Liver (tissue), 9 donors: ENCODE data around the gene ALDH1A2. TPM values are rescaled to one million over a fixed set of nuclear protein-coding genes. Genes with fewer than 3 reads are reported as not detected.

Experiments
- DNase-seq: peaks from one replicate; pipeline ENCODE4 v3.0.0-alpha.2; 2017; ENCODE audit warnings: low spot score
- H3K27ac ChIP-seq, 2 donors: one replicate each; pipeline ENCODE4 v1.7.0; 2013; ENCODE audit warnings: inconsistent platforms in 2 of 2, low read length in 2 of 2, control low read depth in 1 of 2, low read depth in 1 of 2, mild to moderate bottlenecking in 1 of 2
- H3K27me3 ChIP-seq, 4 donors: one replicate each; pipeline versions ENCODE4 v1.6.1 to v1.7.0; 2013; ENCODE audit warnings: low read length in 3 of 4, inconsistent platforms in 1 of 4, mild to moderate bottlenecking in 1 of 4, moderate library complexity in 1 of 4; ENCODE audit not compliant: control insufficient read depth in 4 of 4, insufficient read depth in 4 of 4
- H3K36me3 ChIP-seq, 4 donors: one replicate each; pipeline versions ENCODE4 v1.6.1 to v1.7.0; 2013; ENCODE audit warnings: low read length in 3 of 4, mild to moderate bottlenecking in 3 of 4, low read depth in 1 of 4, moderate library complexity in 1 of 4; ENCODE audit not compliant: control insufficient read depth in 4 of 4, insufficient read depth in 3 of 4
- H3K4me1 ChIP-seq, 4 donors: one replicate each; pipeline versions ENCODE4 v1.6.1 to v1.7.0; 2013; ENCODE audit warnings: low read length in 3 of 4, mild to moderate bottlenecking in 3 of 4, moderate library complexity in 1 of 4; ENCODE audit not compliant: control insufficient read depth in 4 of 4, insufficient read depth in 4 of 4
- H3K4me3 ChIP-seq, 3 donors: one replicate each; pipeline versions ENCODE4 v1.6.1 to v1.7.0; 2013; ENCODE audit warnings: low read length in 3 of 3, control low read depth in 1 of 3, low read depth in 1 of 3, mild to moderate bottlenecking in 1 of 3
- H3K9ac ChIP-seq, 2 donors: one replicate each; pipeline ENCODE4 v1.7.0; 2013; ENCODE audit warnings: low read length in 2 of 2, mild to moderate bottlenecking in 2 of 2, moderate library complexity in 2 of 2, control low read depth in 1 of 2, low read depth in 1 of 2
- H3K9me3 ChIP-seq, 4 donors: one replicate each; pipeline versions ENCODE4 v1.6.1 to v1.7.0; 2013; ENCODE audit warnings: low read length in 3 of 4; ENCODE audit not compliant: control insufficient read depth in 4 of 4
- EGR1 ChIP-seq, 2 donors: IDR thresholded peaks; 2 replicates each; pipeline ENCODE4 v1.6.1; 2016 to 2018; ENCODE audit warnings: antibody characterized with exemption in 2 of 2, low read depth in 2 of 2
- FOXA1 ChIP-seq: IDR thresholded peaks from 2 replicates; pipeline ENCODE4 v1.6.1; 2016; ENCODE audit warnings: antibody characterized with exemption
- FOXA2 ChIP-seq: IDR thresholded peaks from 2 replicates; pipeline ENCODE4 v1.6.1; 2016; ENCODE audit warnings: antibody characterized with exemption
- GABPA ChIP-seq, 2 donors: IDR thresholded peaks in 1 of 2; conservative IDR thresholded peaks in 1 of 2; 2 replicates each; pipeline ENCODE4 v1.6.1; 2016; ENCODE audit warnings: antibody characterized with exemption in 2 of 2, mild to moderate bottlenecking in 1 of 2, moderate library complexity in 1 of 2
- HNF4A ChIP-seq, 2 donors: conservative IDR thresholded peaks; 2 replicates each; pipeline ENCODE4 v1.6.1; 2016; ENCODE audit warnings: antibody characterized with exemption in 2 of 2, mild to moderate bottlenecking in 2 of 2
- HNF4G ChIP-seq: IDR thresholded peaks from 2 replicates; pipeline ENCODE4 v1.6.1; 2016; ENCODE audit warnings: antibody characterized with exemption
- JUND ChIP-seq, 2 donors: IDR thresholded peaks; 2 replicates each; pipeline ENCODE4 v1.6.1; 2016; ENCODE audit warnings: antibody characterized with exemption in 2 of 2
- MAX ChIP-seq: IDR thresholded peaks from 2 replicates; pipeline ENCODE4 v1.6.1; 2016; ENCODE audit warnings: antibody characterized with exemption
- NR2F2 ChIP-seq: IDR thresholded peaks from 2 replicates; pipeline ENCODE4 v1.6.1; 2016; ENCODE audit warnings: antibody characterized with exemption
- REST ChIP-seq: IDR thresholded peaks from 2 replicates; pipeline ENCODE4 v1.6.1; 2016; ENCODE audit warnings: antibody characterized with exemption, mild to moderate bottlenecking
- RXRA ChIP-seq, 2 donors: IDR thresholded peaks; 2 replicates each; pipeline ENCODE4 v1.6.1; 2017 to 2018; ENCODE audit warnings: antibody characterized with exemption in 2 of 2, mild to moderate bottlenecking in 1 of 2
- SP1 ChIP-seq: IDR thresholded peaks from 2 replicates; pipeline ENCODE4 v1.6.1; 2018; ENCODE audit warnings: antibody characterized with exemption, mild to moderate bottlenecking
- TAF1 ChIP-seq: conservative IDR thresholded peaks from 2 replicates; pipeline ENCODE4 v1.6.1; 2016; ENCODE audit warnings: antibody characterized with exemption, mild to moderate bottlenecking
- WGBS: extraction: QIAGEN DNeasy Blood & Tissue Kit; methylation state at CpG from one replicate; pipeline ENCODE4 v1.1.7; 2013; 5-methylcytosine and 5-hydroxymethylcytosine counted together
- polyA plus RNA-seq, 2 donors: library from polyadenylated mRNA; stranded (reverse) in 1 of 2; unstranded in 1 of 2; fragments of 200-250 nt in 1 of 2; fragments of >200 nt in 1 of 2; fragmentation: Nextera tagmentation in 1 of 2; extraction: Ambion mirVana in 1 of 2; gene quantifications; one replicate each; pipeline versions ENCODE4 v1.2.1 to v1.2.3, GENCODE V29; 2013 to 2015
- total RNA-seq, 2 donors: library from RNA; depleted of rRNA; stranded (reverse); fragments of >200 nt; gene quantifications; one replicate each; pipeline ENCODE4 v1.2.3, GENCODE V29; 2014
- donor health status: healthy.
- donor health status: healthy.
- donor health status: healthy.
- donor health status: healthy.
- donor health status: healthy.

ALDH1A2 gene
- total and polyA plus RNA-seq, 4 donors, result 1.2 to 22.7 (median 14.0) TPM

GRCh38 chr15:57945616-57946015 is 119.9 kb downstream of the ALDH1A2 start:
- H3K36me3 ChIP-seq, result no peaks in the 10 kb centered on the region
- 89% methylated on average over 2 of the region's 2 CpGs for WGBS
- H3K27me3 ChIP-seq, result no peaks in the 10 kb centered on the region
- TF ChIP-seq REST, result no peak
- no peaks in the 10 kb centered on the region for H3K9me3 ChIP-seq
- H3K9ac ChIP-seq, result no peak overlapping the region
- no peaks in the 10 kb centered on the region for H3K4me1 ChIP-seq
- no peak overlapping the region for H3K4me3 ChIP-seq
- H3K27ac ChIP-seq, result no peak overlapping the region
- no peak for DNase-seq

- Histone ChIP-seq H3K4me3 (no peak overlapping the region), H3K36me3 (no peaks in the 10 kb centered on the region), H3K4me1 (no peaks in the 10 kb centered on the region), H3K27ac (no peak overlapping the region), H3K27me3 (no peaks in the 10 kb centered on the region), H3K9ac (no peak overlapping the region), H3K9me3 (no peaks in the 10 kb centered on the region)
- DNase-seq, result no peak
- 92% methylated on average over 3 of the region's 3 CpGs for WGBS
- TF ChIP-seq MAX (no peak), SP1 (no peak), REST (no peak), GABPA (IDR thresholded peaks at IDR 0.05 in 1 of 2, conservative IDR thresholded peaks at IDR 0.05 in 1 of 2) (no peak), HNF4G (no peak), TAF1 (no peak), RXRA (IDR thresholded peaks at IDR 0.05) (no peak), EGR1 (IDR thresholded peaks at IDR 0.05; ENCODE audit: low read depth in 2 of 2) (no peak), FOXA1 (no peak), NR2F2 (no peak), JUND (IDR thresholded peaks at IDR 0.05) (no peak), FOXA2 (no peak), HNF4A (conservative IDR thresholded peaks at IDR 0.05) (no peak)
Measured at GRCh38 chr15:57943754-57944420, 121.6 kb downstream of the ALDH1A2 start.
